ENCODE measurements around the gene OPCML. TPM values are rescaled to one million over a fixed set of nuclear protein-coding genes. Genes with fewer than 3 reads are reported as not detected.

Gene OPCML
- total RNA-seq, 4 donors from 2014 or later: 0.15 TPM; not detected in 3

DNA sequence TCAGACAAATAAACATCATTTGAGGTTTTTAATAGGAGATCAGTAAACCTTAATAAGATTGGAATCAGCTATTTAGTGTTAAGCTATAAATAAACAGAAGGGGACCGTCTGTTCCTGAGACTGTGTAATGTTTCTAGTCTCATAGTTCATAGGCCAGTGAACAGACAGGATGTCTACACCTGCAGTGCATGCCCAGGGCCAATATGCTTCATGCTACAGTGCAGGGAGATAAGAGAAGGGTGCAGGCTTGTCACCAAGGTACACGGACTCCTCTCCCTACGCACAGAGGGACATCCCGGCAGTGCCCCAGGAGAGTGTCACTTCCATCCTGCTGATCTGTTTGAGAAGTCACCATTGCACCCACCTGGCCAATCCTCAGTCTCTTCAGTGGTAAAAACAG lies 148.6 kb downstream of the OPCML start:
- Histone ChIP-seq H3K9me3 (no peaks in the 10 kb centered on the region), H3K27ac (no peak overlapping the region), H3K27me3 (peaks cover 4% of the 10 kb centered on the region), H3K4me3 (no peak overlapping the region), H3K4me1 (peaks cover 8% of the 10 kb centered on the region), H3K36me3 (no peaks in the 10 kb centered on the region)
- no peak for DNase-seq (ENCODE audit: low spot score in 2 of 2)
- TF ChIP-seq EP300 (IDR thresholded peaks at IDR 0.05) (no peak), POLR2AphosphoS5 (IDR thresholded peaks at IDR 0.05) (no peak), POLR2A (IDR thresholded peaks at IDR 0.05) (no peak)
- TF ChIP-seq, protein P1, sequence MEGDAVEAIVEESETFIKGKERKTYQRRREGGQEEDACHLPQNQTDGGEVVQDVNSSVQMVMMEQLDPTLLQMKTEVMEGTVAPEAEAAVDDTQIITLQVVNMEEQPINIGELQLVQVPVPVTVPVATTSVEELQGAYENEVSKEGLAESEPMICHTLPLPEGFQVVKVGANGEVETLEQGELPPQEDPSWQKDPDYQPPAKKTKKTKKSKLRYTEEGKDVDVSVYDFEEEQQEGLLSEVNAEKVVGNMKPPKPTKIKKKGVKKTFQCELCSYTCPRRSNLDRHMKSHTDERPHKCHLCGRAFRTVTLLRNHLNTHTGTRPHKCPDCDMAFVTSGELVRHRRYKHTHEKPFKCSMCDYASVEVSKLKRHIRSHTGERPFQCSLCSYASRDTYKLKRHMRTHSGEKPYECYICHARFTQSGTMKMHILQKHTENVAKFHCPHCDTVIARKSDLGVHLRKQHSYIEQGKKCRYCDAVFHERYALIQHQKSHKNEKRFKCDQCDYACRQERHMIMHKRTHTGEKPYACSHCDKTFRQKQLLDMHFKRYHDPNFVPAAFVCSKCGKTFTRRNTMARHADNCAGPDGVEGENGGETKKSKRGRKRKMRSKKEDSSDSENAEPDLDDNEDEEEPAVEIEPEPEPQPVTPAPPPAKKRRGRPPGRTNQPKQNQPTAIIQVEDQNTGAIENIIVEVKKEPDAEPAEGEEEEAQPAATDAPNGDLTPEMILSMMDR (IDR thresholded peaks at IDR 0.05): no peak
- WGBS: 68% methylated on average over 4 of the region's 4 CpGs

DNA sequence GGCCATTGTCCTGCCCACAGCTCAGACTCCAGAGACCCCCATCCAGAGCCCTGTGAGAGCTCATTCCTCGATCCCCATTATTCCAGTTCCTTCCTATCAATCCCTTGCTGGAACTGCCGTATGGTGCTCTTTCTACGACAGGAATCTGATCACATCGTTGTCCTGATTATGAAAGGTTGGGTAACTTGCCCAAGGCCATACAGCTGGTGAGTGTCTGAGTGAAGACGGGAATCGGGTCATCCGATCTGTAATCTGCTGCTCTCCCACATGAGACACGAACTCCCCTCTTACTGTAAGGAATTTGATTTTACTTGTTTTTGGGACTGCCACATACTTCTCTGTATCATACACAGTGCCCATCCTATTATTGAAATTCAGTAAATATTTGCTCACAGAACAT lies 149.1 kb downstream of the OPCML start:
- DNase-seq (ENCODE audit: low spot score in 2 of 2): no peak
- WGBS: 57% methylated on average over 7 of the region's 8 CpGs
- TF ChIP-seq, protein P1 (IDR thresholded peaks at IDR 0.05): no peak
- TF ChIP-seq EP300 (IDR thresholded peaks at IDR 0.05) (no peak), POLR2A (IDR thresholded peaks at IDR 0.05) (no peak), POLR2AphosphoS5 (IDR thresholded peaks at IDR 0.05) (no peak)
- H3K4me3 ChIP-seq: no peak overlapping the region
- peaks cover 8% of the 10 kb centered on the region for H3K4me1 ChIP-seq
- no peak overlapping the region for H3K27ac ChIP-seq
- no peaks in the 10 kb centered on the region for H3K36me3 ChIP-seq
- H3K27me3 ChIP-seq: peaks cover 4% of the 10 kb centered on the region
- H3K9me3 ChIP-seq: no peaks in the 10 kb centered on the region

DNA sequence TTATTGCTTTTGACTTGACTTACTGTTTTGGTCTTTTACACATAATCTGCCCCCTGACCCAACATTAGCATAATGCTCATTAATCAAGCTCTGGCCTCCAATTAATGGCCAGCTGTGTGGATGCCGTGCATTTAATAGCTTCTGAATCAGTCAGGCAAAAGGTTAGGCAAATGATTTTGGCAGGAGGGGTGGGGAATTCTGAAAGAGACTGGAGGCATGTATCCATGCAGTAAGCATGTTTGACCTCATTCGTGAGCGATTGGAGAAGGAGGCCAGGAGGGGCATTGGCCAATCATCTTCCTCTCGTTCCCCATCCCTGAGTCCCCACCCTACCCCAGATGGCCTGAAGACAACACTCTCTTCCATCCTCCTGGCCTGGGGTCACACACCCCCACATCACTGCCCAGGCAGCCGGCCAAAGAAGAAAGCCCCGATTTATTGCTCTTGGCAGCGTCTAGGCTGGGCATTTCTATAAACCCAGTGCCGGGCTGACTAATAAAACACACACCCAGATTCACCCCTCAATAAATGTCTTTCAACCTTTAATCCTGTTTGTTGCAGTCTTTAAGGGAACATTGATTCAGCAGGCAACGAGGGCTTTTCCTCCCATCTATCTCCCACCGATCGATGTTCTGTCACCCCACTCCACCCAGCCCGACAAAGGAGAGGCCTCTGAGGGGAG lies 150.0 kb downstream of the OPCML start:
- H3K9me3 ChIP-seq: no peaks in the 10 kb centered on the region
- H3K27ac ChIP-seq: no peak overlapping the region
- H3K27me3 ChIP-seq: peaks cover 4% of the 10 kb centered on the region
- no peak overlapping the region for H3K4me3 ChIP-seq
- DNase-seq (ENCODE audit: low spot score in 2 of 2): no peak
- TF ChIP-seq, protein P1 (IDR thresholded peaks at IDR 0.05): no peak
- no peak for TF ChIP-seq POLR2A (IDR thresholded peaks at IDR 0.05)
- TF ChIP-seq EP300 (IDR thresholded peaks at IDR 0.05): no peak
- TF ChIP-seq POLR2AphosphoS5 (IDR thresholded peaks at IDR 0.05): no peak
- WGBS: 28% methylated on average over 12 of the region's 12 CpGs
- H3K36me3 ChIP-seq: no peaks in the 10 kb centered on the region
- peaks cover 8% of the 10 kb centered on the region for H3K4me1 ChIP-seq

DNA sequence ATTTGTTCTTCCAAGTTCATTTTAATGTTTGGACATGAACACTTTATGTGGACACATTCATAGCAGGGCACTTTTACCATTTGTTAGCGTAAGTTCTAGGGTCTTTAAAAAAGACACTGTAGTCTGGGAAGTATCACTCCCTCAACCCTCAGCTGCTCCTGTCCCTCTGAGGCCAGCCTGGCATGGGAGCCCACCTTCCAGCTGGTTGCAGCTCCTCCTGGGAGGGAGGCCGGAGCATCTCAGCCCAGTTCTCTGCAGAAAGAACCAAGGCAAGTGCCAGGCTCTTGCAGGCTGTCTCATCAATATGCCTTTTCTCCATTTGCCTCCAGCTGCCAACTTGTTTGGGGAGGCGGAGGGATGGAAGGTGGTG lies 150.6 kb downstream of the OPCML start:
- no peaks in the 10 kb centered on the region for H3K36me3 ChIP-seq
- no peak overlapping the region for H3K27ac ChIP-seq
- TF ChIP-seq, protein P1 (IDR thresholded peaks at IDR 0.05): no peak
- no peak for TF ChIP-seq EP300 (IDR thresholded peaks at IDR 0.05)
- TF ChIP-seq POLR2AphosphoS5 (IDR thresholded peaks at IDR 0.05): no peak
- peaks cover 8% of the 10 kb centered on the region for H3K4me1 ChIP-seq
- H3K9me3 ChIP-seq: no peaks in the 10 kb centered on the region
- DNase-seq (ENCODE audit: low spot score in 2 of 2): no peak
- H3K27me3 ChIP-seq: peaks cover 4% of the 10 kb centered on the region
- H3K4me3 ChIP-seq: no peak overlapping the region
- 84% methylated on average over 3 of the region's 3 CpGs for WGBS

DNA sequence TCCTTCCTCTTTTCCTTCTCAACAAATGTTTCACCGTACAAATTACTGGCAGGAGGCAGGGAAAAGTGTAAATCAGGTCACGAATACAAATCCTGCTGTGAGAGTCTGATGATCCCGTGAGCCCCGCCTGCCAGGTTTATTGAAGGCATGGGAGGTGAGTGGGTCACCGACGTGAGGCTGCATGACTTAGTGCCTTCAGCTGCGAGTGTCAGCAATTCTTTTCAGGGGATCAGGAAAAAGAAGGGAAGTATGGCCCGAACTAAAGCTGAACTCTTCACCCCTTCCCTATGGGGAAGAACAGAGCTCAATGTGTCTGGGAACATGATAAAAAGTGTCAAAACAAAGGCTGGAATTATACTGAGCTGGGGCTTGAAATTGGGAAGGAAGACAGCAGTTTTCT lies 166.2 kb downstream of the OPCML start:
- 50% methylated on average over 8 of the region's 8 CpGs for WGBS
- no peak for TF ChIP-seq POLR2AphosphoS5 (IDR thresholded peaks at IDR 0.05)
- TF ChIP-seq POLR2A (IDR thresholded peaks at IDR 0.05): no peak
- TF ChIP-seq, protein P1 (IDR thresholded peaks at IDR 0.05): no peak
- TF ChIP-seq EP300 (IDR thresholded peaks at IDR 0.05): no peak

More for the DNA sequence above, 166.2 kb downstream of the OPCML start:
- Histone ChIP-seq H3K36me3 (no peaks in the 10 kb centered on the region), H3K9me3 (no peaks in the 10 kb centered on the region), H3K4me1 (no peaks in the 10 kb centered on the region), H3K27ac (no peak overlapping the region), H3K4me3 (no peak overlapping the region), H3K27me3 (peaks cover 3% of the 10 kb centered on the region)
- no peak for DNase-seq (ENCODE audit: low spot score in 2 of 2)

Data from suprapubic skin (tissue), 4 donors.